ENCODE data around the gene ADH7. TPM values are rescaled to one million over a fixed set of nuclear protein-coding genes. Genes with fewer than 3 reads are reported as not detected.

Gene ADH7
- total and polyA plus RNA-seq, 2 experiments from 2014 or later, result not detected

DNA sequence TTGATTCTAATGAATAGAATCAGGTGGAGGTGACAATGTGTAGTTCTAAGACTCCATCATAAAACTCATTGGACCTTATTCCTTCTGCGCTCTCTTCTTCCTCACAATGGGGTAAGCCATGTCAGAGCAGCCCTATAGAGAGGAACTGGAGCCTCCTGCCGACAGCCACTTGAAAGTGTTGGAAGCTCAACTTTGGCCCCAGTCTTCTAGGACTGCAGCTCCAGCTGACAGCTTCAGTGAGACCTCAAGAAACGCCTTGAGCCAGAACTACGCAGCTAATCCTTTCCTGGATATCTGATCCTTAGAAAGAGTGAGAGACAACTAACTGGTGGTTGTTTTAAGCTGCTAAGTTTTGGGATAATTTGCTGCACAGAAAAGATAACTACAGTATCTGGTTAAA lies 22.1 kb upstream of the ADH7 start (continued):
- TF ChIP-seq, protein P1, sequence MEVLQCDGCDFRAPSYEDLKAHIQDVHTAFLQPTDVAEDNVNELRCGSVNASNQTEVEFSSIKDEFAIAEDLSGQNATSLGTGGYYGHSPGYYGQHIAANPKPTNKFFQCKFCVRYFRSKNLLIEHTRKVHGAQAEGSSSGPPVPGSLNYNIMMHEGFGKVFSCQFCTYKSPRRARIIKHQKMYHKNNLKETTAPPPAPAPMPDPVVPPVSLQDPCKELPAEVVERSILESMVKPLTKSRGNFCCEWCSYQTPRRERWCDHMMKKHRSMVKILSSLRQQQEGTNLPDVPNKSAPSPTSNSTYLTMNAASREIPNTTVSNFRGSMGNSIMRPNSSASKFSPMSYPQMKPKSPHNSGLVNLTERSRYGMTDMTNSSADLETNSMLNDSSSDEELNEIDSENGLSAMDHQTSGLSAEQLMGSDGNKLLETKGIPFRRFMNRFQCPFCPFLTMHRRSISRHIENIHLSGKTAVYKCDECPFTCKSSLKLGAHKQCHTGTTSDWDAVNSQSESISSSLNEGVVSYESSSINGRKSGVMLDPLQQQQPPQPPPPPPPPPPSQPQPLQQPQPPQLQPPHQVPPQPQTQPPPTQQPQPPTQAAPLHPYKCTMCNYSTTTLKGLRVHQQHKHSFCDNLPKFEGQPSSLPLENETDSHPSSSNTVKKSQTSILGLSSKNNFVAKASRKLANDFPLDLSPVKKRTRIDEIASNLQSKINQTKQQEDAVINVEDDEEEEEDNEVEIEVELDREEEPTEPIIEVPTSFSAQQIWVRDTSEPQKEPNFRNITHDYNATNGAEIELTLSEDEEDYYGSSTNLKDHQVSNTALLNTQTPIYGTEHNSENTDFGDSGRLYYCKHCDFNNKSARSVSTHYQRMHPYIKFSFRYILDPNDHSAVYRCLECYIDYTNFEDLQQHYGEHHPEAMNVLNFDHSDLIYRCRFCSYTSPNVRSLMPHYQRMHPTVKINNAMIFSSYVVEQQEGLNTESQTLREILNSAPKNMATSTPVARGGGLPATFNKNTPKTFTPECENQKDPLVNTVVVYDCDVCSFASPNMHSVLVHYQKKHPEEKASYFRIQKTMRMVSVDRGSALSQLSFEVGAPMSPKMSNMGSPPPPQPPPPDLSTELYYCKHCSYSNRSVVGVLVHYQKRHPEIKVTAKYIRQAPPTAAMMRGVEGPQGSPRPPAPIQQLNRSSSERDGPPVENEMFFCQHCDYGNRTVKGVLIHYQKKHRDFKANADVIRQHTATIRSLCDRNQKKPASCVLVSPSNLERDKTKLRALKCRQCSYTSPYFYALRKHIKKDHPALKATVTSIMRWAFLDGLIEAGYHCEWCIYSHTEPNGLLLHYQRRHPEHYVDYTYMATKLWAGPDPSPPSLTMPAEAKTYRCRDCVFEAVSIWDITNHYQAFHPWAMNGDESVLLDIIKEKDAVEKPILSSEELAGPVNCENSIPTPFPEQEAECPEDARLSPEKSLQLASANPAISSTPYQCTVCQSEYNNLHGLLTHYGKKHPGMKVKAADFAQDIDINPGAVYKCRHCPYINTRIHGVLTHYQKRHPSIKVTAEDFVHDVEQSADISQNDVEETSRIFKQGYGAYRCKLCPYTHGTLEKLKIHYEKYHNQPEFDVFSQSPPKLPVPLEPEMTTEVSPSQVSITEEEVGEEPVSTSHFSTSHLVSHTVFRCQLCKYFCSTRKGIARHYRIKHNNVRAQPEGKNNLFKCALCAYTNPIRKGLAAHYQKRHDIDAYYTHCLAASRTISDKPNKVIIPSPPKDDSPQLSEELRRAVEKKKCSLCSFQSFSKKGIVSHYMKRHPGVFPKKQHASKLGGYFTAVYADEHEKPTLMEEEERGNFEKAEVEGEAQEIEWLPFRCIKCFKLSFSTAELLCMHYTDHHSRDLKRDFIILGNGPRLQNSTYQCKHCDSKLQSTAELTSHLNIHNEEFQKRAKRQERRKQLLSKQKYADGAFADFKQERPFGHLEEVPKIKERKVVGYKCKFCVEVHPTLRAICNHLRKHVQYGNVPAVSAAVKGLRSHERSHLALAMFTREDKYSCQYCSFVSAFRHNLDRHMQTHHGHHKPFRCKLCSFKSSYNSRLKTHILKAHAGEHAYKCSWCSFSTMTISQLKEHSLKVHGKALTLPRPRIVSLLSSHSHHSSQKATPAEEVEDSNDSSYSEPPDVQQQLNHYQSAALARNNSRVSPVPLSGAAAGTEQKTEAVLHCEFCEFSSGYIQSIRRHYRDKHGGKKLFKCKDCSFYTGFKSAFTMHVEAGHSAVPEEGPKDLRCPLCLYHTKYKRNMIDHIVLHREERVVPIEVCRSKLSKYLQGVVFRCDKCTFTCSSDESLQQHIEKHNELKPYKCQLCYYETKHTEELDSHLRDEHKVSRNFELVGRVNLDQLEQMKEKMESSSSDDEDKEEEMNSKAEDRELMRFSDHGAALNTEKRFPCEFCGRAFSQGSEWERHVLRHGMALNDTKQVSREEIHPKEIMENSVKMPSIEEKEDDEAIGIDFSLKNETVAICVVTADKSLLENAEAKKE (CRISPR knock-in tag; IDR thresholded peaks at IDR 0.05), result no peak
- TF ChIP-seq, protein P2, sequence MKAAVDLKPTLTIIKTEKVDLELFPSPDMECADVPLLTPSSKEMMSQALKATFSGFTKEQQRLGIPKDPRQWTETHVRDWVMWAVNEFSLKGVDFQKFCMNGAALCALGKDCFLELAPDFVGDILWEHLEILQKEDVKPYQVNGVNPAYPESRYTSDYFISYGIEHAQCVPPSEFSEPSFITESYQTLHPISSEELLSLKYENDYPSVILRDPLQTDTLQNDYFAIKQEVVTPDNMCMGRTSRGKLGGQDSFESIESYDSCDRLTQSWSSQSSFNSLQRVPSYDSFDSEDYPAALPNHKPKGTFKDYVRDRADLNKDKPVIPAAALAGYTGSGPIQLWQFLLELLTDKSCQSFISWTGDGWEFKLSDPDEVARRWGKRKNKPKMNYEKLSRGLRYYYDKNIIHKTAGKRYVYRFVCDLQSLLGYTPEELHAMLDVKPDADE (IDR thresholded peaks at IDR 0.05), result no peak
- TF ChIP-seq EZH2phosphoT487 (IDR thresholded peaks at IDR 0.05; ENCODE audit: unreplicated experiment) (no peak), STAT1 (IDR thresholded peaks at IDR 0.05; ENCODE audit: unreplicated experiment) (no peak)
- TF ChIP-seq, protein P3, sequence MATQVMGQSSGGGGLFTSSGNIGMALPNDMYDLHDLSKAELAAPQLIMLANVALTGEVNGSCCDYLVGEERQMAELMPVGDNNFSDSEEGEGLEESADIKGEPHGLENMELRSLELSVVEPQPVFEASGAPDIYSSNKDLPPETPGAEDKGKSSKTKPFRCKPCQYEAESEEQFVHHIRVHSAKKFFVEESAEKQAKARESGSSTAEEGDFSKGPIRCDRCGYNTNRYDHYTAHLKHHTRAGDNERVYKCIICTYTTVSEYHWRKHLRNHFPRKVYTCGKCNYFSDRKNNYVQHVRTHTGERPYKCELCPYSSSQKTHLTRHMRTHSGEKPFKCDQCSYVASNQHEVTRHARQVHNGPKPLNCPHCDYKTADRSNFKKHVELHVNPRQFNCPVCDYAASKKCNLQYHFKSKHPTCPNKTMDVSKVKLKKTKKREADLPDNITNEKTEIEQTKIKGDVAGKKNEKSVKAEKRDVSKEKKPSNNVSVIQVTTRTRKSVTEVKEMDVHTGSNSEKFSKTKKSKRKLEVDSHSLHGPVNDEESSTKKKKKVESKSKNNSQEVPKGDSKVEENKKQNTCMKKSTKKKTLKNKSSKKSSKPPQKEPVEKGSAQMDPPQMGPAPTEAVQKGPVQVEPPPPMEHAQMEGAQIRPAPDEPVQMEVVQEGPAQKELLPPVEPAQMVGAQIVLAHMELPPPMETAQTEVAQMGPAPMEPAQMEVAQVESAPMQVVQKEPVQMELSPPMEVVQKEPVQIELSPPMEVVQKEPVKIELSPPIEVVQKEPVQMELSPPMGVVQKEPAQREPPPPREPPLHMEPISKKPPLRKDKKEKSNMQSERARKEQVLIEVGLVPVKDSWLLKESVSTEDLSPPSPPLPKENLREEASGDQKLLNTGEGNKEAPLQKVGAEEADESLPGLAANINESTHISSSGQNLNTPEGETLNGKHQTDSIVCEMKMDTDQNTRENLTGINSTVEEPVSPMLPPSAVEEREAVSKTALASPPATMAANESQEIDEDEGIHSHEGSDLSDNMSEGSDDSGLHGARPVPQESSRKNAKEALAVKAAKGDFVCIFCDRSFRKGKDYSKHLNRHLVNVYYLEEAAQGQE (IDR thresholded peaks at IDR 0.05; ENCODE audit: unreplicated experiment), result no peak
